Activated T-helper 1 cell treated with Interleukin-2 at 50 U/mL for 16 hours (primary cell): ENCODE measurements around the gene DARS1.
"Not testable (repeated sequence)": the region's sequence is repeated elsewhere in the genome, so short reads cannot be mapped to it uniquely, and the experiment has no call there.

ENCODE experiments used
- DNase-seq: peaks from one replicate; pipeline ENCODE4 v3.0.0-alpha.2; 2020; ENCODE audit warnings: low read depth

The DARS1 gene

DNA sequence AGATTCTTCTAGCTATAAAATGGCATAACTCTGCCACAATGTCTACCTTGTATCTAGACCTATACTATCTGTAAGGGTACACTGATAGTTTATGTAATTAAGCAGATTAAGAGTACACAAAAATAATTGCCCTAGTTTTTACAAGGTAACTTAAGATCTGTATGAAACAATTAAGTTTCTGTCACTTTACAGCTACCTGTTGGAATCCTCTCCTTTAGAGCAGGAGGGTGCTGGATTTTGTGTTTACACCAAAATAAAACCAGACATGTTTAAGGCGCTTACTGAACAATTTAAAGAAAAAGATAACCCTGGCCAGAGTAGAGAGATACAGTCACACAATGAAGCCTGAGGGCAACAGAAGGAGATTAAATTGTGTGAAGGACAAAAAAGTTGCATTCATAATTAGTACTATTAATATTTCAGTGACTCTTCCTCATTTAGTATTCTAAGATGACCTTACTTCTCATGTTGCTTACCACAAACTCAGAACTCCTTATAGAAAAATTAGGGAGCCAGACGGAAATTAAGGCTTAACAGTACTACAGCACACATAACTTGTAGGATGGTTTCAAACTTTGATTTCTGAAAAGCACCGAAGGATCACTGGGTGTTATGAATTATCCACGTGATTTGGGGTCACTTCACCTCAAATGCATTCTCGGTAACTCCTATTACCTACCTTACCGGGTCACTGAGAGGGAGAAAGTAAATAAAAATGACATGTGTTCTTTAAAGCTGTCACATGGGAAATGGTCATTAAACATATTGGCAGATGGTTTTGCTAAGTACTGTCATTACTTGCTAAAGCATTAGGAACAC, 1.0 kb downstream of the DARS1 start:
- no peak for DNase-seq

DNA sequence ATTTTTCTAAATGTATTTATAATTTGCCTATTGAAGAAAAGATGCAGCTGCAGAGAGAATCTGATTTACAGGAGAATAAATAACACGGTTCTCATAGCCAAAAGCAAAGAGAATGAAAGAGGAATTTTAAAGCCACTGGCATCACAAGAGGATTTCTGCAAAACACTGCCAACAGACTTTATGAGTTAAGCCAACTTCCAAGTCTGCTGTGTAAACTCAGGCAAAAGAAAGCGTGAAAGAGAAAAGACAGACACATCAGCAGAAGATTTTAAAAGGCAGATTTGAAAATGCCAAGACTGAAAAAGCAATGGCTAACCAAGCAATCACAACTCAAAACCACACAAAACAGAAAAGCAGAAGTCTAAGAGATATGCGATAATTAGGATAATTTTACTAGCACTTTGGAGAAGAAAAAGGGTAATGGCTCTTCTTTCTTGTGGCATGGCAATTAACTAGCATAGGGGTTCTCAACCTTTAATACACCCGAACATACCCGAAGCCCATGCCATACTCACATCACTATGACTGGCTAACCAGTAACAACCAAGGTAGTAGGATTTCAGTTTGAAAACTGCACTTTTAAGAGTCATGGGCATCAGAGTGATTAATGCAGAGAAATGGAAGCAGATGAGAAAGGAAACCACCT, 4.9 kb downstream of the DARS1 start:
- no peak for DNase-seq

DNA sequence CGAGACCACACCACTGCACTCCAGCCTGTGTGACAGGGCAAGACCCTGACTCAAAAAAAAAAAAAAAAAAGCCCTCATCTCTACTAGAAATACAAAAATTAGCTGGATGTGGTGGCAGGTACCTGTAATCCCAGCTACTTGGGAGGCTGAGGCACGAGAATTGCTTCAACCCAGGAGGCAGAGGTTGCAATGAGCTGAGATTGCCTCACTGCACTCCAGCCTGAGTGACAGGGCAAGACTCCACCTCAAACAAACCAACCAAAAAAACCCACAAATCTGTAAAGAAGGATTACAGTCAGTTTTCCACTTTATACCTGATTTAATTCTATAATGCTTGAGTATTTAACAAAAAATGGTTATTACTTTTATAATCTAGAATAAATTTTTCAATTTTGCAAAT, 9.7 kb downstream of the DARS1 start:
- no peak for DNase-seq

DNA sequence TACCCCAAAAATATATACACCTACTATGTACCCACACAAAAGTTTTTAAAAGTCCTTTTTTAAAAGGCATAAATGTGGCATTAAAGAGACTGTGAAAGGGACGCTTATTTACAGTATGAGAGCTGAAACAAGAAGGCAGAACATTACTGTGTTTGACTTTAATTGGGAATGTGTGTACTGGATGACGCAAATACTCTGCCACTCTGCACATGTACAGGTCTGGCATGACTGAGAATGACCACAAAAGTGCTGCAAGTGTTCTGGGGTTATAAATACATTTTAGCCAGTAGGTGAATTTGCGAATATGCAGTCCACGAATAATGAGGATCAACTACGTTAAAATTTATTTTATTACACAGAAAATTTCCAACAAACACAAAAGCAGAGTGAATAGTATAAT, 11.4 kb downstream of the DARS1 start:
- no peak for DNase-seq

- DNase-seq, result no peak
Observed at GRCh38 chr2:135969655-135970387, 15.6 kb downstream of the DARS1 start.

- DNase-seq, result no peak
Observed at GRCh38 chr2:135965756-135966155, 19.7 kb downstream of the DARS1 start.

GRCh38 chr2:135964404-135964803, 21.0 kb downstream of the DARS1 start:
- not testable (repeated sequence) for DNase-seq

GRCh38 chr2:135963841-135964240, 21.6 kb downstream of the DARS1 start:
- no peak for DNase-seq

- DNase-seq, result no peak
Observed at GRCh38 chr2:135962366-135963123, 22.9 kb downstream of the DARS1 start.

- no peak for DNase-seq
Observed at GRCh38 chr2:135960656-135961551, 24.5 kb downstream of the DARS1 start.

DNA sequence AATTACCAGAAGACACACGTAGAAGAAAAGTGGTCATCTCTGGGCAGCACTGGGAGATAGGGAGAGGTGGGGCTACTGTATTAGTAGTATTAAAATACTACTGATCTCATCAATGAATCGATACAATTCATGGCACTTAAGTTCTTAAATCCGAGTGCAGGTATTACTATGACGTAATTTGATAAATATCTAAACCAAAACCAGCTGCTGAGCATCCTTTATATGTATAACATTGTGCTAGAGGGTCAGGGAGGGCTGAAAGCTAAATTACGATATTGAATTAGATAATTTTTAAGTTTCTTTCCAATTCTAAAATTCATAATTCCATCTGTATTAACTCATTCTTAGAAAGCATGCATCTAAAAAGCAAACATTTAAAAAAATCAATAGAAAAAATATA, 25.3 kb downstream of the DARS1 start:
- no peak for DNase-seq

GRCh38 chr2:135958927-135959326, 26.5 kb downstream of the DARS1 start:
- DNase-seq, result not testable (repeated sequence)

- DNase-seq, result no peak
Observed at GRCh38 chr2:135954020-135954601, 31.3 kb downstream of the DARS1 start.

DNA sequence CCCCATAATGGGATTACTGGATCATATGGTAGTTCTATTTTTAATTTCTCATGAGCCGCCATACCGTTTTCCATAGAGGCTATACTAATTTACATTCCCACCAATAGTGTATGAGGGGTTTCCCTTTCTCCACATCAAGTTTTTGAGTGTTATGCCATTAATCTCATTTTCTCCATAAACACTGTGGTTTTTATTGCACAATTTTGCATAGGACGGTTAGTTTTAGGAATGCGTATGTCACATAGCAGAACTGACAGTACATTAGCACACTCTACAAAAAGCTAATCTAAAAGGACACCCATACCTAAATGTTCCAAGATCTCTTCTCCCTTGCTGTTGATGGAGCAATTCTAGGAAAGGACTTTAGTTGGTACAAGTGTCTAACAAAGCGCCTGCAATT, 32.5 kb downstream of the DARS1 start:
- no peak for DNase-seq

GRCh38 chr2:135951041-135951583, 34.3 kb downstream of the DARS1 start:
- DNase-seq, result no peak

DNA sequence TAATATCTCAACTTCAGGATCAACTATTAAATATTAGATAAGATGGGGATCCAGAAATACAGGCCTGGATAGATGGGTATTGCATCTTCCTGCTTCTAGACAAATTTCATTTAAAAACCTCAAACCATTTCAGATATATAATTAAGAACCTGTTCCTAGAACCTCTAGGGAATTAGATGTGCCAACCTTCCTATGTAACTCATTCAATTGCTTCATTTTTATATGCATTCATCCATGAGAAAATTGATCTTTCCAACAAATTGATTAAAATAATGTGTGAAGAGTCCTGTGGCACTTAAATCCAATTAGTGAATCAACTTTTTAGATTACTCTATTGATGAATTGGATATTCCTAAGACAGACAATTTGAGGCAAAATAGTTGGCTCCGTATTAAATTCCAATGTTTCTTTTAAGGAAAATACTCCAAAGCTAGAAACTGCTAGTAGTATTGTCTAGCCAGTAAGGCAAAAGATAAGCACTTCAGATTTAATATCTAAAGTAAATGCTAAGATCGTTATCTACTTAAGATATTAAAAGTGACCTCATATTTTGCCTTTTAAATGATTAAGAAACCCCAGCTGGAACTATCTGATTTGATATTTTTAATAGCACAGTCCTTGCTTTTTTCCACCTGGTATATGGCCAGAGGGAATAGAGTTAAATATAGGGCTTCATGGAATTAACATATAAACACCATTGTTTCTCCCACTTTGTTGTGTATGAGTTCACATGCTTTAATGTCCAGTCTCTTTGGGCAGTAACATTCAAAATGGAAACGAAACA, 35.8 kb downstream of the DARS1 start:
- DNase-seq, result no peak

- peak; percentile 6 for DNase-seq
Observed at GRCh38 chr2:135948642-135949355, 36.6 kb downstream of the DARS1 start.

- no peak for DNase-seq
Observed at GRCh38 chr2:135948141-135948540, 37.3 kb downstream of the DARS1 start.

DNA sequence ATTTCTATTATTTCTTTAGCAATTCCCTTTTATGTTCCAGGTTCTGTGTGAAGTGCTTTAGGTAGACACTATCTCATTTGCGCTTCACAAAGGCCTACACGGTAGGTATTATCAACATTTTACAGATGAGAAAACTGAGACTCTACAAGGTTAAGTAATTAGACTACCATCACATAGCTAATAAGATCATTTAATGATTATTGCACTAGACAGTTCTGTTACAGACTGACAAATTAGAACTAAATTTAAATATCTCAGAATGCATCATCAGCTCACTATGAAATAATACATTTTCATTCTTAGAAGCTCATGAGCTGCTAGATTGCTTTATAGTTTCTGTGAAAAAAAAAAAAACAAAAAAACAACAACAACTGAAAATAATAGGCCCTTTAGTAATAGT, 37.9 kb downstream of the DARS1 start:
- DNase-seq, result no peak
